Endothelial cell of umbilical vein (primary cell): ENCODE measurements around the gene ULBP2.

Experiments used
- CTCF ChIP-seq, 2 donors: IDR thresholded peaks; 1 replicate in 1 of 2; 2 replicates in 1 of 2; pipeline ENCODE4 v1.5.1; 2011; ENCODE audit warnings: low read length in 2 of 2, mild to moderate bottlenecking in 2 of 2, moderate library complexity in 2 of 2, control low read depth in 1 of 2, inconsistent platforms in 1 of 2, low read depth in 1 of 2; ENCODE audit not compliant: insufficient read depth in 1 of 2; ENCODE audit errors: extremely low read depth in 1 of 2
- MYC ChIP-seq: IDR thresholded peaks from one replicate; pipeline ENCODE4 v1.6.1; 2011; ENCODE audit warnings: mild to moderate bottlenecking, low read depth, low read length
- POLR2A ChIP-seq: IDR thresholded peaks from 2 replicates; pipeline ENCODE4 v1.6.1; 2012; ENCODE audit warnings: low read depth, mild to moderate bottlenecking, control low read depth, low read length

- TF ChIP-seq CTCF (IDR thresholded peaks at IDR 0.05; ENCODE audit: extremely low read depth in 1 of 2, insufficient read depth in 1 of 2, low read depth in 1 of 2, low read length in 2 of 2) (no peak), MYC (no peak), POLR2A (no peak)
Measured at GRCh38 chr6:149969635-149970034, 27.8 kb downstream of the ULBP2 start.
